ENCODE data around the gene HSDL1. TPM values are rescaled to one million over a fixed set of nuclear protein-coding genes. Genes with fewer than 3 reads are reported as not detected.

The HSDL1 gene
- polyA plus RNA-seq, 4 donors = 7.1 to 18.7 (median 10.4) TPM

- Histone ChIP-seq H3K4me1 (ENCODE audit: control insufficient read depth in 3 of 3, insufficient read depth in 2 of 3, low read depth in 1 of 3, low read length in 2 of 3) (no peaks in the 10 kb centered on the region), H3K27ac (ENCODE audit: low read depth in 1 of 3, low read length in 2 of 3) (no peak overlapping the region), H3K36me3 (ENCODE audit: control insufficient read depth in 3 of 3, insufficient read depth in 2 of 3, low read depth in 1 of 3, low read length in 3 of 3) (peaks cover 16 to 59% (median 20%) of the 10 kb centered on the region in 3 donors), H3K27me3 (ENCODE audit: control insufficient read depth in 3 of 3, insufficient read depth in 3 of 3, low read length in 3 of 3) (no peaks in the 10 kb centered on the region), H3K4me3 (ENCODE audit: low read depth in 1 of 3, low read length in 3 of 3) (no peak overlapping the region), H3K9me3 (ENCODE audit: control insufficient read depth in 2 of 2, insufficient read depth in 1 of 2, low read depth in 1 of 2, low read length in 1 of 2) (no peaks in the 10 kb centered on the region)
- DNase-seq (no peak), FAIRE-seq (no peak)
- WGBS, 3 donors = 82 to 90% (median 87%) methylated on average over 6 of the region's 6 CpGs
Observed at GRCh38 chr16:84082110-84082509, 62.9 kb downstream of the HSDL1 start.

- no peak overlapping the region for H3K27ac ChIP-seq (ENCODE audit: low read depth in 1 of 3, low read length in 2 of 3)
- no peaks in the 10 kb centered on the region for H3K4me1 ChIP-seq (ENCODE audit: control insufficient read depth in 3 of 3, insufficient read depth in 2 of 3, low read depth in 1 of 3, low read length in 2 of 3)
- no peak overlapping the region for H3K4me3 ChIP-seq (ENCODE audit: low read depth in 1 of 3, low read length in 3 of 3)
- DNase-seq (no peak), FAIRE-seq (no peak)
- no peaks in the 10 kb centered on the region for H3K27me3 ChIP-seq (ENCODE audit: control insufficient read depth in 3 of 3, insufficient read depth in 3 of 3, low read length in 3 of 3)
- 88 to 90% (median 89%) methylated on average over 14 of the region's 14 CpGs for WGBS, 3 donors
- no peaks in the 10 kb centered on the region for H3K9me3 ChIP-seq (ENCODE audit: control insufficient read depth in 2 of 2, insufficient read depth in 1 of 2, low read depth in 1 of 2, low read length in 1 of 2)
- H3K36me3 ChIP-seq (ENCODE audit: control insufficient read depth in 3 of 3, insufficient read depth in 2 of 3, low read depth in 1 of 3, low read length in 3 of 3) = peaks cover 13 to 59% (median 16%) of the 10 kb centered on the region in 3 donors
Observed at GRCh38 chr16:84081446-84081989, 63.5 kb downstream of the HSDL1 start.

GRCh38 chr16:84080813-84081212 is 64.2 kb downstream of the HSDL1 start:
- FAIRE-seq (no peak), DNase-seq (no peak)
- Histone ChIP-seq H3K27ac (ENCODE audit: low read depth in 1 of 3, low read length in 2 of 3) (no peak overlapping the region), H3K4me3 (ENCODE audit: low read depth in 1 of 3, low read length in 3 of 3) (no peak overlapping the region), H3K36me3 (ENCODE audit: control insufficient read depth in 3 of 3, insufficient read depth in 2 of 3, low read depth in 1 of 3, low read length in 3 of 3) (peaks cover 11 to 52% (median 13%) of the 10 kb centered on the region in 3 donors), H3K9me3 (ENCODE audit: control insufficient read depth in 2 of 2, insufficient read depth in 1 of 2, low read depth in 1 of 2, low read length in 1 of 2) (no peaks in the 10 kb centered on the region), H3K4me1 (ENCODE audit: control insufficient read depth in 3 of 3, insufficient read depth in 2 of 3, low read depth in 1 of 3, low read length in 2 of 3) (no peaks in the 10 kb centered on the region), H3K27me3 (ENCODE audit: control insufficient read depth in 3 of 3, insufficient read depth in 3 of 3, low read length in 3 of 3) (no peaks in the 10 kb centered on the region)
- WGBS, 3 donors = 88 to 96% (median 93%) methylated on average over 6 of the region's 6 CpGs

GRCh38 chr16:84080378-84080777 is 64.6 kb downstream of the HSDL1 start:
- FAIRE-seq (no peak), DNase-seq (no peak)
- Histone ChIP-seq H3K27ac (ENCODE audit: low read depth in 1 of 3, low read length in 2 of 3) (no peak overlapping the region), H3K9me3 (ENCODE audit: control insufficient read depth in 2 of 2, insufficient read depth in 1 of 2, low read depth in 1 of 2, low read length in 1 of 2) (no peaks in the 10 kb centered on the region), H3K36me3 (ENCODE audit: control insufficient read depth in 3 of 3, insufficient read depth in 2 of 3, low read depth in 1 of 3, low read length in 3 of 3) (peaks cover 13 to 53% (median 14%) of the 10 kb centered on the region in 3 donors), H3K27me3 (ENCODE audit: control insufficient read depth in 3 of 3, insufficient read depth in 3 of 3, low read length in 3 of 3) (no peaks in the 10 kb centered on the region), H3K4me3 (ENCODE audit: low read depth in 1 of 3, low read length in 3 of 3) (no peak overlapping the region), H3K4me1 (ENCODE audit: control insufficient read depth in 3 of 3, insufficient read depth in 2 of 3, low read depth in 1 of 3, low read length in 2 of 3) (no peaks in the 10 kb centered on the region)
- 87 to 91% (median 90%) methylated on average over 8 of the region's 8 CpGs for WGBS, 3 donors

- H3K4me1 ChIP-seq (ENCODE audit: control insufficient read depth in 3 of 3, insufficient read depth in 2 of 3, low read depth in 1 of 3, low read length in 2 of 3) = no peaks in the 10 kb centered on the region
- H3K36me3 ChIP-seq (ENCODE audit: control insufficient read depth in 3 of 3, insufficient read depth in 2 of 3, low read depth in 1 of 3, low read length in 3 of 3) = peaks cover 15 to 57% (median 17%) of the 10 kb centered on the region in 3 donors
- no peak overlapping the region for H3K4me3 ChIP-seq (ENCODE audit: low read depth in 1 of 3, low read length in 3 of 3)
- no peaks in the 10 kb centered on the region for H3K9me3 ChIP-seq (ENCODE audit: control insufficient read depth in 2 of 2, insufficient read depth in 1 of 2, low read depth in 1 of 2, low read length in 1 of 2)
- 89 to 94% (median 94%) methylated on average over 6 of the region's 6 CpGs for WGBS, 3 donors
- no peak for DNase-seq
- H3K27ac ChIP-seq (ENCODE audit: low read depth in 1 of 3, low read length in 2 of 3) = no peak overlapping the region
- FAIRE-seq = no peak
- no peaks in the 10 kb centered on the region for H3K27me3 ChIP-seq (ENCODE audit: control insufficient read depth in 3 of 3, insufficient read depth in 3 of 3, low read length in 3 of 3)
Observed at GRCh38 chr16:84079664-84080063, 65.3 kb downstream of the HSDL1 start.

- 90 to 94% (median 92%) methylated on average over 11 of the region's 11 CpGs for WGBS, 3 donors
- Histone ChIP-seq H3K27me3 (ENCODE audit: control insufficient read depth in 3 of 3, insufficient read depth in 3 of 3, low read length in 3 of 3) (no peaks in the 10 kb centered on the region), H3K4me3 (ENCODE audit: low read depth in 1 of 3, low read length in 3 of 3) (no peak overlapping the region), H3K36me3 (ENCODE audit: control insufficient read depth in 3 of 3, insufficient read depth in 2 of 3, low read depth in 1 of 3, low read length in 3 of 3) (peaks cover 9 to 58% (median 21%) of the 10 kb centered on the region in 3 donors), H3K9me3 (ENCODE audit: control insufficient read depth in 2 of 2, insufficient read depth in 1 of 2, low read depth in 1 of 2, low read length in 1 of 2) (no peaks in the 10 kb centered on the region), H3K27ac (ENCODE audit: low read depth in 1 of 3, low read length in 2 of 3) (no peak overlapping the region), H3K4me1 (ENCODE audit: control insufficient read depth in 3 of 3, insufficient read depth in 2 of 3, low read depth in 1 of 3, low read length in 2 of 3) (no peaks in the 10 kb centered on the region)
- DNase-seq (no peak), FAIRE-seq (no peak)
Observed at GRCh38 chr16:84075376-84075775, 69.6 kb downstream of the HSDL1 start.

- Histone ChIP-seq H3K36me3 (ENCODE audit: control insufficient read depth in 3 of 3, insufficient read depth in 2 of 3, low read depth in 1 of 3, low read length in 3 of 3) (peaks cover 9 to 57% (median 21%) of the 10 kb centered on the region in 3 donors), H3K4me1 (ENCODE audit: control insufficient read depth in 3 of 3, insufficient read depth in 2 of 3, low read depth in 1 of 3, low read length in 2 of 3) (no peaks in the 10 kb centered on the region), H3K4me3 (ENCODE audit: low read depth in 1 of 3, low read length in 3 of 3) (no peak overlapping the region), H3K9me3 (ENCODE audit: control insufficient read depth in 2 of 2, insufficient read depth in 1 of 2, low read depth in 1 of 2, low read length in 1 of 2) (no peaks in the 10 kb centered on the region), H3K27me3 (ENCODE audit: control insufficient read depth in 3 of 3, insufficient read depth in 3 of 3, low read length in 3 of 3) (no peaks in the 10 kb centered on the region), H3K27ac (ENCODE audit: low read depth in 1 of 3, low read length in 2 of 3) (no peak overlapping the region)
- FAIRE-seq (no peak), DNase-seq (no peak)
- WGBS, 3 donors = 89 to 94% (median 94%) methylated on average over 3 of the region's 3 CpGs
Observed at GRCh38 chr16:84074721-84075120, 70.3 kb downstream of the HSDL1 start.
